CD4-positive, CD25-positive, alpha-beta regulatory T cell (primary cell): ENCODE measurements around the gene MAPKBP1. TPM values are rescaled to one million over a fixed set of nuclear protein-coding genes. Genes with fewer than 3 reads are reported as not detected.

ENCODE experiments used
- ATAC-seq, 2 donors: fragments of 150-1000 bp; cut with Tn5 transposase; one replicate each; pipeline ENCODE4 v1.10.0; 2021; ENCODE audit warnings: low read depth in 2 of 2, moderate number of reproducible peaks in 2 of 2, moderate library complexity in 1 of 2
- DNase-seq, 3 donors: peaks; one replicate each; pipeline versions ENCODE4 v3.0.0 to v3.0.0-alpha.2; 2012 to 2022; ENCODE audit warnings: mixed read lengths in 1 of 3
- H3K27ac ChIP-seq: one replicate; pipeline ENCODE4 v1.7.0; 2013; ENCODE audit warnings: mild to moderate bottlenecking, low read length; ENCODE audit not compliant: insufficient read depth, poor library complexity, severe bottlenecking
- H3K27me3 ChIP-seq: one replicate; pipeline ENCODE4 v1.7.0; 2013; ENCODE audit warnings: low read length; ENCODE audit not compliant: control insufficient read depth, insufficient read depth
- H3K36me3 ChIP-seq: one replicate; pipeline ENCODE4 v1.7.0; 2013; ENCODE audit warnings: mild to moderate bottlenecking, low read length, moderate library complexity; ENCODE audit not compliant: control insufficient read depth, insufficient read depth
- H3K4me1 ChIP-seq: 2 replicates; pipeline ENCODE4 v1.7.0; 2013; ENCODE audit warnings: mild to moderate bottlenecking, low read length; ENCODE audit not compliant: insufficient read depth, control insufficient read depth, poor library complexity, severe bottlenecking
- H3K4me3 ChIP-seq: one replicate; pipeline ENCODE4 v1.7.0; 2013; ENCODE audit warnings: low read depth, mild to moderate bottlenecking, low read length, moderate library complexity
- H3K9me3 ChIP-seq, 2 experiments: 1 replicate in 1 of 2; 2 replicates in 1 of 2; pipeline ENCODE4 v1.7.0; 2013; ENCODE audit warnings: low read length in 2 of 2, mild to moderate bottlenecking in 1 of 2, moderate library complexity in 1 of 2; ENCODE audit not compliant: control insufficient read depth in 2 of 2
- H3K27ac Mint-ChIP-seq, 3 donors: one replicate each; pipeline ENCODE4 v1.8.0; 2020 to 2022; ENCODE audit warnings: mild to moderate bottlenecking in 3 of 3, mixed read lengths in 3 of 3, moderate library complexity in 2 of 3
- H3K27me3 Mint-ChIP-seq: one replicate; pipeline ENCODE4 v1.8.0; 2022; ENCODE audit warnings: mild to moderate bottlenecking, mixed read lengths
- H3K36me3 Mint-ChIP-seq: one replicate; pipeline ENCODE4 v1.8.0; 2020; ENCODE audit warnings: mixed read lengths
- H3K4me1 Mint-ChIP-seq, 4 donors: one replicate each; pipeline ENCODE4 v1.8.0; 2020 to 2022; ENCODE audit warnings: mixed read lengths in 4 of 4, mild to moderate bottlenecking in 1 of 4
- H3K4me3 Mint-ChIP-seq, 4 donors: one replicate each; pipeline ENCODE4 v1.8.0; 2020 to 2022; ENCODE audit warnings: mild to moderate bottlenecking in 4 of 4, mixed read lengths in 4 of 4, moderate library complexity in 3 of 4
- H3K9me3 Mint-ChIP-seq, 7 donors: one replicate each; pipeline ENCODE4 v1.8.0; 2020 to 2022; ENCODE audit warnings: mixed read lengths in 7 of 7, mild to moderate bottlenecking in 3 of 7, moderate library complexity in 2 of 7
- polyA plus RNA-seq, 4 donors: library from polyadenylated mRNA; unstranded; fragments of 300-500 nt; fragmentation: Illumina TruSeq; gene quantifications; one replicate each; pipeline ENCODE4 v1.2.3, GENCODE V29; 2021
- total RNA-seq: library from RNA; stranded (reverse); gene quantifications from one replicate; pipeline ENCODE4 v1.2.3, GENCODE V29; 2022

The MAPKBP1 gene
- total and polyA plus RNA-seq, 5 donors from 2014 or later, result 1.9 to 40.4 (median 2.7) TPM

GRCh38 chr15:41746802-41747201 is 27.5 kb upstream of the MAPKBP1 start:
- Histone ChIP-seq H3K4me1 (no peaks in the 10 kb centered on the region), H3K4me3 (no peak overlapping the region), H3K9me3 (no peaks in the 10 kb centered on the region), H3K27me3 (no peaks in the 10 kb centered on the region), H3K36me3 (peaks cover 56% of the 10 kb centered on the region), H3K27ac (no peak overlapping the region)
- no peaks in the 10 kb centered on the region for H3K27me3 Mint-ChIP-seq
- H3K36me3 Mint-ChIP-seq, result peaks cover 39% of the 10 kb centered on the region
- ATAC-seq (no peak), DNase-seq (no peak)
- H3K9me3 Mint-ChIP-seq, result peaks cover 0 to 1% (median 0%) of the 10 kb centered on the region in 7 donors
- H3K4me1 Mint-ChIP-seq, result peaks cover 2 to 7% (median 5%) of the 10 kb centered on the region in 4 donors
- no peak overlapping the region for H3K27ac Mint-ChIP-seq
- H3K4me3 Mint-ChIP-seq, result no peak overlapping the region

GRCh38 chr15:41756198-41756597 is 18.1 kb upstream of the MAPKBP1 start:
- no peak overlapping the region for H3K4me3 Mint-ChIP-seq
- no peak for DNase-seq
- H3K27ac Mint-ChIP-seq, result no peak overlapping the region

GRCh38 chr15:41772720-41773331 is 1.5 kb upstream of the MAPKBP1 start:
- Histone ChIP-seq H3K4me1 (peaks cover 42% of the 10 kb centered on the region), H3K27ac (peak overlapping the region; percentile 82), H3K27me3 (no peaks in the 10 kb centered on the region), H3K4me3 (no peak overlapping the region), H3K9me3 (no peaks in the 10 kb centered on the region), H3K36me3 (peaks cover 11% of the 10 kb centered on the region)
- peaks cover 3% of the 10 kb centered on the region for H3K36me3 Mint-ChIP-seq
- no peaks in the 10 kb centered on the region for H3K9me3 Mint-ChIP-seq
- H3K4me3 Mint-ChIP-seq, result peak overlapping the region; percentile 5 to 97 (median 96)
- H3K4me1 Mint-ChIP-seq, result peaks cover 28 to 56% (median 44%) of the 10 kb centered on the region in 4 donors
- ATAC-seq, result peak; percentile 11 to 18
- H3K27me3 Mint-ChIP-seq, result peaks cover 5% of the 10 kb centered on the region
- peak; percentile 47 to 84 (median 78) for DNase-seq
- peak overlapping the region; percentile 14 to 93 (median 92) for H3K27ac Mint-ChIP-seq

More at GRCh38 chr15:41756198-41756597, 18.1 kb upstream of the MAPKBP1 start:
- H3K27me3 ChIP-seq, result no peaks in the 10 kb centered on the region
- H3K9me3 ChIP-seq, result no peaks in the 10 kb centered on the region
- Mint-ChIP-seq H3K36me3 (peaks cover 31% of the 10 kb centered on the region), H3K4me1 (peaks cover 0 to 5% (median under 1%) of the 10 kb centered on the region in 4 donors), H3K27me3 (no peaks in the 10 kb centered on the region), H3K9me3 (no peaks in the 10 kb centered on the region)
- ATAC-seq, result no peak
- H3K36me3 ChIP-seq, result peaks cover 61% of the 10 kb centered on the region
- no peaks in the 10 kb centered on the region for H3K4me1 ChIP-seq
- no peak overlapping the region for H3K27ac ChIP-seq
- no peak overlapping the region for H3K4me3 ChIP-seq

- Mint-ChIP-seq H3K9me3 (no peaks in the 10 kb centered on the region), H3K36me3 (peaks cover 3% of the 10 kb centered on the region), H3K4me3 (peak overlapping the region; percentile 94 to 99 (median 97)), H3K27ac (peak overlapping the region in 2 of 3 donors; percentile 92 to 93), H3K4me1 (peaks cover 33 to 61% (median 49%) of the 10 kb centered on the region in 4 donors), H3K27me3 (peaks cover 5% of the 10 kb centered on the region)
- no peak for DNase-seq
- H3K27ac ChIP-seq, result peak overlapping the region; percentile 82
- peaks cover 8% of the 10 kb centered on the region for H3K36me3 ChIP-seq
- H3K9me3 ChIP-seq, result no peaks in the 10 kb centered on the region
- H3K4me3 ChIP-seq, result peak overlapping the region; percentile 92
- no peaks in the 10 kb centered on the region for H3K27me3 ChIP-seq
- H3K4me1 ChIP-seq, result peaks cover 47% of the 10 kb centered on the region
- ATAC-seq, result no peak
These were observed 954 bp upstream of the MAPKBP1 start for GRCh38 chr15:41773332-41773728.

GRCh38 chr15:41773729-41774061 is 589 bp upstream of the MAPKBP1 start:
- Histone ChIP-seq H3K4me3 (peak overlapping the region; percentile 92), H3K4me1 (peaks cover 50% of the 10 kb centered on the region), H3K36me3 (peaks cover 4% of the 10 kb centered on the region), H3K27me3 (no peaks in the 10 kb centered on the region), H3K27ac (peak overlapping the region; percentile 82), H3K9me3 (no peaks in the 10 kb centered on the region)
- peaks cover 5% of the 10 kb centered on the region for H3K27me3 Mint-ChIP-seq
- no peaks in the 10 kb centered on the region for H3K9me3 Mint-ChIP-seq
- H3K4me1 Mint-ChIP-seq, result peaks cover 36 to 65% (median 52%) of the 10 kb centered on the region in 4 donors
- ATAC-seq (no peak), DNase-seq (no peak)
- peaks cover 3% of the 10 kb centered on the region for H3K36me3 Mint-ChIP-seq
- peak overlapping the region in 2 of 3 donors; percentile 92 to 93 for H3K27ac Mint-ChIP-seq
- H3K4me3 Mint-ChIP-seq, result peak overlapping the region; percentile 94 to 99 (median 97)

- H3K27me3 Mint-ChIP-seq, result peaks cover 5% of the 10 kb centered on the region
- H3K9me3 Mint-ChIP-seq, result no peaks in the 10 kb centered on the region
- peaks cover 6% of the 10 kb centered on the region for H3K36me3 Mint-ChIP-seq
- Histone ChIP-seq H3K4me3 (peak overlapping the region; percentile 87), H3K27me3 (no peaks in the 10 kb centered on the region), H3K9me3 (no peaks in the 10 kb centered on the region), H3K27ac (peak overlapping the region; percentile 82), H3K36me3 (no peaks in the 10 kb centered on the region), H3K4me1 (peaks cover 50% of the 10 kb centered on the region)
- ATAC-seq (no peak), DNase-seq (peak in 1 of 3 donors; percentile 7)
- peaks cover 45 to 75% (median 61%) of the 10 kb centered on the region in 4 donors for H3K4me1 Mint-ChIP-seq
- peak overlapping the region; percentile 34 to 92 (median 71) for H3K27ac Mint-ChIP-seq
- peak overlapping the region; percentile 94 to 99 (median 97) for H3K4me3 Mint-ChIP-seq
These were observed 666 bp downstream of the MAPKBP1 start for GRCh38 chr15:41774882-41775417.

- H3K4me1 ChIP-seq, result peaks cover 50% of the 10 kb centered on the region
- ATAC-seq (no peak), DNase-seq (no peak)
- no peaks in the 10 kb centered on the region for H3K36me3 ChIP-seq
- H3K27ac Mint-ChIP-seq, result peak overlapping the region in 2 of 3 donors; percentile 63 to 92
- H3K4me3 ChIP-seq, result peak overlapping the region; percentile 87
- H3K27ac ChIP-seq, result no peak overlapping the region
- peaks cover 5% of the 10 kb centered on the region for H3K27me3 Mint-ChIP-seq
- peaks cover 52 to 82% (median 68%) of the 10 kb centered on the region in 4 donors for H3K4me1 Mint-ChIP-seq
- peak overlapping the region; percentile 94 to 99 (median 97) for H3K4me3 Mint-ChIP-seq
- H3K36me3 Mint-ChIP-seq, result peaks cover 9% of the 10 kb centered on the region
- no peaks in the 10 kb centered on the region for H3K9me3 ChIP-seq
- H3K9me3 Mint-ChIP-seq, result no peaks in the 10 kb centered on the region
- H3K27me3 ChIP-seq, result no peaks in the 10 kb centered on the region
These were observed 1.4 kb downstream of the MAPKBP1 start for GRCh38 chr15:41775651-41776050.
